Adrenal gland (tissue), 12 donors: ENCODE results near the gene MEOX2. TPM values are rescaled to one million over a fixed set of nuclear protein-coding genes. Genes with fewer than 3 reads are reported as not detected.

ENCODE experiments used
- DNase-seq, 7 donors: peaks; one replicate each; pipeline ENCODE4 v3.0.0-alpha.2; 2019 to 2020
- H3K27ac ChIP-seq, 5 donors: fragments of 200-600 bp; sonication (generic) in 4 of 5; 1 replicate in 3 of 5; 2 replicates in 2 of 5; pipeline versions ENCODE4 v1.5.1 to v1.8.0; 2016 to 2020; ENCODE audit warnings: mild to moderate bottlenecking in 1 of 5
- H3K27me3 ChIP-seq: fragments of 200-600 bp; 2 replicates; pipeline ENCODE4 v1.8.0; 2021
- H3K36me3 ChIP-seq, 2 donors: fragments of 200-600 bp; replicated peaks in 1 of 2; 1 replicate in 1 of 2; 2 replicates in 1 of 2; pipeline versions ENCODE4 v1.5.1 to v1.8.0; 2018 to 2022
- H3K4me1 ChIP-seq, 2 donors: fragments of 200-600 bp; replicated peaks in 1 of 2; 1 replicate in 1 of 2; 2 replicates in 1 of 2; pipeline versions ENCODE4 v1.5.1 to v1.8.0; 2018 to 2021
- H3K4me3 ChIP-seq, 4 donors: fragments of 200-600 bp; sonication (generic) in 3 of 4; one replicate each; pipeline ENCODE4 v1.5.1; 2016 to 2018
- H3K9me3 ChIP-seq, 3 donors: fragments of 200-600 bp; sonication (generic) in 1 of 3; replicated peaks in 1 of 3; 1 replicate in 2 of 3; 2 replicates in 1 of 3; pipeline versions ENCODE4 v1.5.1 to v1.8.0; 2016 to 2021
- POLR2A ChIP-seq, 2 donors: fragments of 450-650 bp; IDR thresholded peaks; one replicate each; pipeline ENCODE4 v1.6.1; 2017; ENCODE audit warnings: antibody characterized with exemption in 2 of 2, mild to moderate bottlenecking in 2 of 2, moderate library complexity in 1 of 2
- WGBS, 4 donors: extraction: QIAGEN DNeasy Blood & Tissue Kit in 2 of 4; methylation state at CpG; one replicate each; pipeline versions ENCODE4 v1.1.5 to v1.1.7; 2013 to 2017; 5-methylcytosine and 5-hydroxymethylcytosine counted together
- intact Hi-C, 2 donors: fragments of 100-400 bp; cut with DNase I; formaldehyde crosslinking; loops; one replicate each; pipeline versions ENCODE4 v1.14.1 to v1.15.0; 2022 to 2023
- polyA plus RNA-seq, 3 donors: library from polyadenylated mRNA; stranded (reverse); fragments of 200-250 nt in 2 of 3; fragments of 350-450 nt in 1 of 3; fragmentation: Illumina TruSeq in 1 of 3; extraction: RNeasy Lipid Tissue Mini Kit (QIAGEN cat#74804) in 1 of 3; gene quantifications; one replicate each; pipeline ENCODE4 v1.2.3, GENCODE V29; 2013 to 2014
- total RNA-seq, 9 donors: library from RNA; depleted of rRNA in 4 of 9; stranded (reverse); fragments of >200 nt in 4 of 9; fragments of 120-200 nt in 1 of 9; fragmentation: NEBNext Ultra II Directional in 1 of 9; extraction: Animal tissue kit (Norgen Biotek cat#: 25700) in 1 of 9; gene quantifications; one replicate each; pipeline versions ENCODE4 v1.1.0 to v1.2.4, GENCODE V29; 2013 to 2023
- TF ChIP-seq, protein P1 (sequence below), 6 experiments: fragments of 450-650 bp in 4 of 6; fragments of 200-600 bp in 2 of 6; sonication (generic) in 1 of 6; IDR thresholded peaks; 1 replicate in 5 of 6; 2 replicates in 1 of 6; pipeline versions ENCODE4 v1.5.1 to v1.8.0; 2016 to 2021; ENCODE audit warnings: antibody characterized with exemption in 6 of 6, mild to moderate bottlenecking in 2 of 6, moderate library complexity in 1 of 6
- donor health status: healthy with polysubstance abuse.
- donor health status: Bipolar disorder and iron deficiency.
- donor health status: DM: yes; HTN: yes; CAD: no.
- donor health status: DM: no; HTN: no; CAD: no.
- donor health status: DM: no; HTN: no; CAD: no.
- donor health status: DM: yes; HTN: yes; CAD: no.

MEOX2 gene
- total and polyA plus RNA-seq, 12 donors = 0.14 to 3.0 (median 0.79) TPM; not detected in 2

DNA sequence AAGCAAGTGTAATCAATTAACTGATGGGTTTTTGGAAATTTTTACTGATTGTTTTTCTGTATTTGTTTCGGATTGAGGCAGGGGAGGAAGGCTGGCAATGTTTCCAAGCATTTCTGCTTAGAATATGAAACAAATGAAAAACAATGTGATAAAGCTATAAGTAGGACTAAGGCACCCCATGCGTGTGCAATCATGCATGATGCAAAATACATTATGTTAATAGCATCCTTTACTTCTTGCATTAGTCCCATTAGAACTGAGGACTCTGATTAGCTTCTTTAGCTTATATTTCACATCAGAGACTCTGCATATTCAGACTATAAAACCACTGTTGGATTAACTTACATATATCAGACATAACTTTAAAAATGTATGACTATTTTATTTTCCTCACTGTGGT is 76.0 kb downstream of the MEOX2 start:
- H3K27ac ChIP-seq = no peak overlapping the region
- H3K36me3 ChIP-seq = no peaks in the 10 kb centered on the region
- 62 to 78% (median 65%) methylated on average over 2 of the region's 2 CpGs for WGBS, 4 donors
- no peaks in the 10 kb centered on the region for H3K27me3 ChIP-seq
- no peak for TF ChIP-seq POLR2A (IDR thresholded peaks at IDR 0.05)
- TF ChIP-seq, protein P1, sequence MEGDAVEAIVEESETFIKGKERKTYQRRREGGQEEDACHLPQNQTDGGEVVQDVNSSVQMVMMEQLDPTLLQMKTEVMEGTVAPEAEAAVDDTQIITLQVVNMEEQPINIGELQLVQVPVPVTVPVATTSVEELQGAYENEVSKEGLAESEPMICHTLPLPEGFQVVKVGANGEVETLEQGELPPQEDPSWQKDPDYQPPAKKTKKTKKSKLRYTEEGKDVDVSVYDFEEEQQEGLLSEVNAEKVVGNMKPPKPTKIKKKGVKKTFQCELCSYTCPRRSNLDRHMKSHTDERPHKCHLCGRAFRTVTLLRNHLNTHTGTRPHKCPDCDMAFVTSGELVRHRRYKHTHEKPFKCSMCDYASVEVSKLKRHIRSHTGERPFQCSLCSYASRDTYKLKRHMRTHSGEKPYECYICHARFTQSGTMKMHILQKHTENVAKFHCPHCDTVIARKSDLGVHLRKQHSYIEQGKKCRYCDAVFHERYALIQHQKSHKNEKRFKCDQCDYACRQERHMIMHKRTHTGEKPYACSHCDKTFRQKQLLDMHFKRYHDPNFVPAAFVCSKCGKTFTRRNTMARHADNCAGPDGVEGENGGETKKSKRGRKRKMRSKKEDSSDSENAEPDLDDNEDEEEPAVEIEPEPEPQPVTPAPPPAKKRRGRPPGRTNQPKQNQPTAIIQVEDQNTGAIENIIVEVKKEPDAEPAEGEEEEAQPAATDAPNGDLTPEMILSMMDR (IDR thresholded peaks at IDR 0.05) = no peak
- H3K4me3 ChIP-seq = no peak overlapping the region
- H3K9me3 ChIP-seq = no peaks in the 10 kb centered on the region
- intact Hi-C loops = no loop called here
- DNase-seq = no peak
- no peaks in the 10 kb centered on the region for H3K4me1 ChIP-seq

DNA sequence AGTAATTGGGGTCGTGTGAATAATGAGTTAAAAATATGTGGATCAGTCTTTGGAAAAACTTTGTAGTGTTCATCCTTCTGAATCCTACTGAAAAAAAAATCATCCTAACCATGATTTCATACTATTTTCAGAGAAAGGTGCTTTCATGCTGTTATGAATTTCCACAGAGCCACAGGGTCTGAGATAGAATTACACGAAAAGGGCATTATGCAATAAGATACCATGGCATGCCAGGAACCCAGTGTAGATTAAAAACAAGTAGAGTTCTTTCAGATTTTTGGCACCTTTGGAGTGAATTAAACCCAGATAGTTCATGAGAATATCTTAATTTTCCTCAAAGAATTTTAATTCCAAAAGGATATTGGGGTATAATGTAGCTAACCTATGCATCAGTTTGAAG is 77.2 kb downstream of the MEOX2 start:
- H3K36me3 ChIP-seq = no peaks in the 10 kb centered on the region
- no peaks in the 10 kb centered on the region for H3K4me1 ChIP-seq
- 64 to 77% (median 73%) methylated on average over 2 of the region's 2 CpGs for WGBS, 4 donors
- H3K4me3 ChIP-seq = no peak overlapping the region
- H3K27ac ChIP-seq = no peak overlapping the region
- no peak for DNase-seq
- intact Hi-C loops = no loop called here
- no peaks in the 10 kb centered on the region for H3K9me3 ChIP-seq
- TF ChIP-seq, protein P1 (IDR thresholded peaks at IDR 0.05) = no peak
- no peak for TF ChIP-seq POLR2A (IDR thresholded peaks at IDR 0.05)
- H3K27me3 ChIP-seq = no peaks in the 10 kb centered on the region

- DNase-seq = no peak
- no peaks in the 10 kb centered on the region for H3K36me3 ChIP-seq
- WGBS, 4 donors = 76 to 82% (median 77%) methylated on average over 5 of the region's 5 CpGs
- H3K27me3 ChIP-seq = no peaks in the 10 kb centered on the region
- no peaks in the 10 kb centered on the region for H3K9me3 ChIP-seq
- no peak overlapping the region for H3K27ac ChIP-seq
- H3K4me1 ChIP-seq = no peaks in the 10 kb centered on the region
- H3K4me3 ChIP-seq = no peak overlapping the region
- TF ChIP-seq, protein P1 (IDR thresholded peaks at IDR 0.05) = no peak
- TF ChIP-seq POLR2A (IDR thresholded peaks at IDR 0.05) = no peak
- intact Hi-C loops = no loop called here
These were observed 78.8 kb downstream of the MEOX2 start for GRCh38 chr7:15607529-15608210.

GRCh38 chr7:15606561-15606960 is 79.9 kb downstream of the MEOX2 start:
- Histone ChIP-seq H3K27ac (no peak overlapping the region), H3K27me3 (no peaks in the 10 kb centered on the region), H3K9me3 (no peaks in the 10 kb centered on the region), H3K36me3 (no peaks in the 10 kb centered on the region), H3K4me3 (no peak overlapping the region), H3K4me1 (no peaks in the 10 kb centered on the region)
- no peak for TF ChIP-seq POLR2A (IDR thresholded peaks at IDR 0.05)
- TF ChIP-seq, protein P1 (IDR thresholded peaks at IDR 0.05) = no peak
- intact Hi-C loops = no loop called here
- DNase-seq = no peak
- WGBS, 4 donors = 61 to 73% (median 65%) methylated on average over 3 of the region's 3 CpGs
